ENCODE results near the gene SLC44A3. TPM values are rescaled to one million over a fixed set of nuclear protein-coding genes. Genes with fewer than 3 reads are reported as not detected.

Gene SLC44A3
- total and polyA plus RNA-seq, 2 of the 13 experiments (the other 11 are each of a cell fraction or from before 2014, with no cell fraction given) = 6.8 to 14.1 TPM

DNA sequence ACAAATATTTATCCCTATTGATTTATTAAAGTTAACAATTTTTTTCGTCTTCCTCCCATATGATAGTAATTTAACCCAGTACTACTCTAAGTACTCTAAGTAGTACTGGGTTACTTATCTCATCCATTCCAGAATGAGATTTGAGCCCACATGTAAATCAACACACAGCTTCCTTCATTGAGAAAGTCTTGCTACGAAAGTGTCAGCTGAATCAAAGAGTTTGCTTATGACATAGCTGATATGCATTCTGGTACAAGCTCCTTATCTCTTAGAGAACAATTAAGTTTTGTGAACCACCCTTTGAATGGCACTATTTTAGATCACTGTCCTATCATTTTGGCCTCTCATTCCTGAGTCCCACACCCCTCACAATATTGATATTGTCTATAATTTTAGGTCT lies 2.4 kb upstream of the SLC44A3 start:
- Histone ChIP-seq H3K27ac (ENCODE audit: extremely low read length, insufficient read depth, low read length) (no peak overlapping the region), H3K9me3 (ENCODE audit: low read length) (peaks cover 16% of the 10 kb centered on the region), H3K4me1 (ENCODE audit: insufficient read depth, low read length) (peaks cover 42% of the 10 kb centered on the region), H3K4me2 (ENCODE audit: low read depth, low read length) (no peak overlapping the region), H3K9ac (ENCODE audit: insufficient read depth, low read depth, low read length) (no peak overlapping the region), H3K27me3 (ENCODE audit: control insufficient read depth in 1 of 2, insufficient read depth in 2 of 2, low read length in 2 of 2) (no peaks in the 10 kb centered on the region; a peak in 1 of 5 replicates), H4K20me1 (ENCODE audit: insufficient read depth, low read length) (no peaks in the 10 kb centered on the region), H3K36me3 (replicated peaks in 1 of 2; ENCODE audit: control insufficient read depth in 1 of 2, insufficient read depth in 2 of 2, low read length in 2 of 2) (no peaks in the 10 kb centered on the region), H3K4me3 (replicated peaks in 1 of 3; ENCODE audit: insufficient read depth in 1 of 3, low read depth in 2 of 3, low read length in 3 of 3) (no peak overlapping the region), H3K79me2 (ENCODE audit: insufficient read depth, low read length) (no peaks in the 10 kb centered on the region), H2AFZ (ENCODE audit: low read length) (no peak overlapping the region)
- intact Hi-C loops (cut with micrococcal nuclease; ENCODE audit: unreplicated experiment) = no loop called here
- TF ChIP-seq GZF1 (CRISPR knock-in tag; IDR thresholded peaks at IDR 0.05) = no peak
- TF ChIP-seq ZNF800 (CRISPR knock-in tag; IDR thresholded peaks at IDR 0.05) = no peak
- no peak for TF ChIP-seq ZNF547 (CRISPR knock-in tag; IDR thresholded peaks at IDR 0.05)
- no peak for TF ChIP-seq RBAK (CRISPR knock-in tag; IDR thresholded peaks at IDR 0.05)
- TF ChIP-seq HOXD1 (CRISPR knock-in tag; IDR thresholded peaks at IDR 0.05) = no peak
- no peak for TF ChIP-seq ZBTB25 (CRISPR knock-in tag; IDR thresholded peaks at IDR 0.05)
- TF ChIP-seq PAF1 (CRISPR knock-in tag; IDR thresholded peaks at IDR 0.05) = no peak
- no peak for TF ChIP-seq FOXP4 (CRISPR knock-in tag; IDR thresholded peaks at IDR 0.05)
- TF ChIP-seq SMYD3 (CRISPR knock-in tag; IDR thresholded peaks at IDR 0.05) = no peak
- TF ChIP-seq ZNF674 (CRISPR knock-in tag; IDR thresholded peaks at IDR 0.05; ENCODE audit: low read depth) = no peak
- TF ChIP-seq, protein P1, sequence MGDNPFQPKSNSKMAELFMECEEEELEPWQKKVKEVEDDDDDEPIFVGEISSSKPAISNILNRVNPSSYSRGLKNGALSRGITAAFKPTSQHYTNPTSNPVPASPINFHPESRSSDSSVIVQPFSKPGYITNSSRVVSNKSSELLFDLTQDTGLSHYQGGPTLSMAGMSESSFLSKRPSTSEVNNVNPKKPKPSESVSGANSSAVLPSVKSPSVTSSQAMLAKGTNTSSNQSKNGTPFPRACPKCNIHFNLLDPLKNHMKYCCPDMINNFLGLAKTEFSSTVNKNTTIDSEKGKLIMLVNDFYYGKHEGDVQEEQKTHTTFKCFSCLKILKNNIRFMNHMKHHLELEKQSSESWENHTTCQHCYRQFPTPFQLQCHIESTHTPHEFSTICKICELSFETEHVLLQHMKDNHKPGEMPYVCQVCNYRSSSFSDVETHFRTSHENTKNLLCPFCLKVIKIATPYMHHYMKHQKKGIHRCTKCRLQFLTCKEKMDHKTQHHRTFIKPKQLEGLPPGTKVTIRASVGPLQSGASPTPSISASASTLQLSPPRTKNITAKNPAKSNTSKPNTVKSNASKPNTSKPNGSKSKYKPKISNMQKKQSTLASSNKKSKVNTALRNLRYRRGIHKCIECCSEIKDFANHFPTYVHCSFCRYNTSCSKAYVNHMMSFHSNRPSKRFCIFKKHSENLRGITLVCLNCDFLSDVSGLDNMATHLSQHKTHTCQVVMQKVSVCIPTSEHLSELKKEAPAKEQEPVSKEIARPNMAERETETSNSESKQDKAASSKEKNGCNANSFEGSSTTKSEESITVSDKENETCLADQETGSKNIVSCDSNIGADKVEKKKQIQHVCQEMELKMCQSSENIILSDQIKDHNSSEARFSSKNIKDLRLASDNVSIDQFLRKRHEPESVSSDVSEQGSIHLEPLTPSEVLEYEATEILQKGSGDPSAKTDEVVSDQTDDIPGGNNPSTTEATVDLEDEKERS (CRISPR knock-in tag; IDR thresholded peaks at IDR 0.05) = no peak
- TF ChIP-seq KDM2A (CRISPR knock-in tag; IDR thresholded peaks at IDR 0.05; ENCODE audit: borderline replicate concordance, low read depth) = no peak
- no peak for TF ChIP-seq MAZ (IDR thresholded peaks at IDR 0.05; ENCODE audit: borderline replicate concordance, low read depth, low read length)
- TF ChIP-seq MAZ (CRISPR knock-in tag; IDR thresholded peaks at IDR 0.05; ENCODE audit: low read depth) = no peak
- TF ChIP-seq YY1 (IDR thresholded peaks at IDR 0.05; ENCODE audit: insufficient read depth, insufficient replicate concordance, low read depth, low read length) = no peak
- no peak for TF ChIP-seq ZFY (CRISPR knock-in tag; IDR thresholded peaks at IDR 0.05)
- TF ChIP-seq CBFB (CRISPR knock-in tag; IDR thresholded peaks at IDR 0.05) = no peak
- TF ChIP-seq BRD4 (CRISPR knock-in tag; IDR thresholded peaks at IDR 0.05) = no peak
- TF ChIP-seq RBFOX2 (IDR thresholded peaks at IDR 0.05; ENCODE audit: low read depth, low read length) = no peak
- POLR2A ChIA-PET = no interaction called here
- no peak for FAIRE-seq
- BruUV-seq (replicated peaks) = no TSS peak
- DNase-seq (ENCODE audit: low spot score) = peak; percentile 32
- WGBS (ENCODE audit: low lambda C conversion rate) = 80% methylated on average over 2 of the region's 2 CpGs
- ATAC-seq = no peak
- in situ Hi-C loops (cut with HindIII; ENCODE audit: extremely low pct_ligation_motif_present, low pct_unique_long_range_greater_than_20kb) = no loop called here
- CTCF ChIA-PET (ENCODE audit: low intra/inter-chr PET ratio, low total read pairs) = no interaction called here

Data from HepG2 (cell line).